ENCODE measurements around the gene FOXK1.
A peak's percentile ranks its signal among the peaks of the same experiment; 100 is the strongest.

Gene FOXK1

GRCh38 chr7:4749798-4750197, 67.7 kb downstream of the FOXK1 start:
- no peak overlapping the region for H3K4me3 ChIP-seq (ENCODE audit: low read depth, low read length)
- no peaks in the 10 kb centered on the region for H3K9me3 ChIP-seq (ENCODE audit: control insufficient read depth, insufficient read depth, low read depth, low read length)
- H3K36me3 ChIP-seq (ENCODE audit: control insufficient read depth in 2 of 2, insufficient read depth in 1 of 2, low read length in 2 of 2): peaks cover 9 to 32% of the 10 kb centered on the region in 2 experiments; a peak in 2 of 3 replicates
- POLR2A ChIA-PET: no interaction called here
- peaks cover 5% of the 10 kb centered on the region; the same call in 1 of the 2 replicates for H3K4me1 ChIP-seq (ENCODE audit: control insufficient read depth, insufficient read depth, low read length)
- CTCF ChIA-PET: interaction anchor here (0.7 to 1.0 kb wide), 2 partner anchors 8 to 90 kb away, joined by 3 to 4 read pairs; no protein-coding TSS in a partner anchor
- TF ChIP-seq PRDM1 (tag by site-specific recombination; IDR thresholded peaks at IDR 0.05): no peak
- no peak overlapping the region for H3K27ac ChIP-seq (ENCODE audit: extremely low read depth, low read depth, low read length)

- Histone ChIP-seq H3K4me3 (ENCODE audit: low read depth, low read length) (no peak overlapping the region), H3K27ac (ENCODE audit: extremely low read depth, low read depth, low read length) (no peak overlapping the region), H3K4me1 (ENCODE audit: control insufficient read depth, insufficient read depth, low read length) (no peaks in the 10 kb centered on the region), H3K9me3 (ENCODE audit: control insufficient read depth, insufficient read depth, low read depth, low read length) (no peaks in the 10 kb centered on the region), H3K36me3 (ENCODE audit: control insufficient read depth in 2 of 2, insufficient read depth in 1 of 2, low read length in 2 of 2) (peaks cover 15 to 49% of the 10 kb centered on the region in 2 experiments; a peak in 2 of 3 replicates)
- ChIA-PET CTCF (interaction anchor here (0.7 kb wide), 1 partner anchor 22 kb away, joined by 3 read pairs; no protein-coding TSS in a partner anchor), POLR2A (no interaction called here)
- TF ChIP-seq ZNF777 (tag by site-specific recombination; IDR thresholded peaks at IDR 0.05; ENCODE audit: borderline replicate concordance): no peak
- TF ChIP-seq KLF16 (tag by site-specific recombination; IDR thresholded peaks at IDR 0.05): no peak
- no peak for TF ChIP-seq ZNF138 (tag by site-specific recombination; IDR thresholded peaks at IDR 0.05; ENCODE audit: borderline replicate concordance)
- TF ChIP-seq ZSCAN18 (tag by site-specific recombination; IDR thresholded peaks at IDR 0.05): no peak
- no peak for TF ChIP-seq ZNF626 (tag by site-specific recombination; IDR thresholded peaks at IDR 0.05)
- TF ChIP-seq KLF1 (tag by site-specific recombination; IDR thresholded peaks at IDR 0.05): no peak
- TF ChIP-seq ZNF24 (tag by site-specific recombination; IDR thresholded peaks at IDR 0.05): no peak
- TF ChIP-seq ZNF133 (tag by site-specific recombination; IDR thresholded peaks at IDR 0.05): no peak
- TF ChIP-seq ZNF302 (tag by site-specific recombination; IDR thresholded peaks at IDR 0.05; ENCODE audit: low read depth): no peak
- no peak for TF ChIP-seq ZNF561 (tag by site-specific recombination; IDR thresholded peaks at IDR 0.05; ENCODE audit: borderline replicate concordance)
- TF ChIP-seq ZXDB (tag by site-specific recombination; IDR thresholded peaks at IDR 0.05): no peak
- TF ChIP-seq ZNF621 (tag by site-specific recombination; IDR thresholded peaks at IDR 0.05): no peak
- no peak for TF ChIP-seq PATZ1 (tag by site-specific recombination; IDR thresholded peaks at IDR 0.05)
- TF ChIP-seq KLF9 (tag by site-specific recombination; IDR thresholded peaks at IDR 0.05; ENCODE audit: low read depth): no peak
- no peak for TF ChIP-seq SCRT2 (tag by site-specific recombination; IDR thresholded peaks at IDR 0.05)
Measured at GRCh38 chr7:4751398-4751947, 69.4 kb downstream of the FOXK1 start.

- ChIA-PET POLR2A (no interaction called here), CTCF (interaction anchor here (0.5 to 1.9 kb wide), 18 partner anchors 8 to 335 kb away, joined by 3 to 7 read pairs (median 4); no protein-coding TSS in a partner anchor)
- Histone ChIP-seq H3K4me1 (ENCODE audit: control insufficient read depth, insufficient read depth, low read length) (no peaks in the 10 kb centered on the region), H3K36me3 (ENCODE audit: control insufficient read depth in 2 of 2, insufficient read depth in 1 of 2, low read length in 2 of 2) (peaks cover 16 to 52% of the 10 kb centered on the region in 2 experiments; a peak in 2 of 3 replicates), H3K9me3 (ENCODE audit: control insufficient read depth, insufficient read depth, low read depth, low read length) (no peaks in the 10 kb centered on the region), H3K4me3 (ENCODE audit: low read depth, low read length) (no peak overlapping the region), H3K27ac (ENCODE audit: extremely low read depth, low read depth, low read length) (no peak overlapping the region)
- TF ChIP-seq KLF9 (tag by site-specific recombination; IDR thresholded peaks at IDR 0.05; ENCODE audit: low read depth): peak; percentile 44; the same call in 1 of the 2 replicates
- TF ChIP-seq ZEB2 (tag by site-specific recombination; IDR thresholded peaks at IDR 0.05): 0 out of 2 replicates have a peak, but pooled peaks have one; percentile 18
- peak; percentile 81 for TF ChIP-seq ZNF2 (tag by site-specific recombination; IDR thresholded peaks at IDR 0.05)
- peak; percentile 71 for TF ChIP-seq GLIS2 (tag by site-specific recombination; IDR thresholded peaks at IDR 0.05)
- TF ChIP-seq ZNF274 (IDR thresholded peaks at IDR 0.05; ENCODE audit: low read length): no peak
- TF ChIP-seq ZNF274 (tag by site-specific recombination; IDR thresholded peaks at IDR 0.05; ENCODE audit: borderline replicate concordance): no peak
- no peak for TF ChIP-seq ZSCAN30 (tag by site-specific recombination; IDR thresholded peaks at IDR 0.05)
- TF ChIP-seq ZNF664 (tag by site-specific recombination; IDR thresholded peaks at IDR 0.05): no peak
- peak; percentile 60 for TF ChIP-seq KLF1 (tag by site-specific recombination; IDR thresholded peaks at IDR 0.05)
- peak; percentile 84 for TF ChIP-seq CTCF (tag by site-specific recombination; IDR thresholded peaks at IDR 0.05)
- peak; percentile 74 for TF ChIP-seq GLIS1 (tag by site-specific recombination; IDR thresholded peaks at IDR 0.05)
- peak; percentile 52; the same call in 1 of the 2 replicates for TF ChIP-seq ZNF654 (tag by site-specific recombination; IDR thresholded peaks at IDR 0.05; ENCODE audit: low read depth)
Measured at GRCh38 chr7:4753598-4754432, 71.7 kb downstream of the FOXK1 start.
